ENCODE results near the gene EXOC5.
"Not testable (repeated sequence)": the region's sequence is repeated elsewhere in the genome, so short reads cannot be mapped to it uniquely, and the experiment has no call there.

EXOC5 gene

GRCh38 chr14:57243320-57243719 lies 25.4 kb downstream of the EXOC5 start:
- no peak for DNase-seq (ENCODE audit: extremely low spot score)
- CTCF ChIA-PET = interaction anchor here (0.8 to 3.5 kb wide), 5 partner anchors 8 to 25 kb away, joined by 3 to 10 read pairs (median 4); partner anchors contain the start of genes AP5M1 and EXOC5
- POLR2A ChIA-PET = no interaction called here
- no peak for TF ChIP-seq CTCF (IDR thresholded peaks at IDR 0.05; ENCODE audit: control extremely low read depth, extremely low read depth, low read depth, missing control alignments)

GRCh38 chr14:57240115-57240514 lies 28.6 kb downstream of the EXOC5 start:
- POLR2A ChIA-PET; DNase-seq (ENCODE audit: extremely low spot score): not testable (repeated sequence)
- CTCF ChIA-PET = interaction anchor here (1.6 kb wide), 1 partner anchor 15 kb away, joined by 3 read pairs; no protein-coding TSS in a partner anchor

GRCh38 chr14:57232006-57232405 lies 36.7 kb downstream of the EXOC5 start:
- no peak for DNase-seq (ENCODE audit: extremely low spot score)
- ChIA-PET POLR2A (no interaction called here), CTCF (no interaction called here)
- TF ChIP-seq CTCF (IDR thresholded peaks at IDR 0.05; ENCODE audit: control extremely low read depth, extremely low read depth, low read depth, missing control alignments) = no peak

- CTCF ChIA-PET = interaction anchor here (1.4 kb wide), 1 partner anchor 15 kb away, joined by 4 read pairs; no protein-coding TSS in a partner anchor
- DNase-seq (ENCODE audit: extremely low spot score); POLR2A ChIA-PET: not testable (repeated sequence)
These were observed 40.4 kb downstream of the EXOC5 start for GRCh38 chr14:57228320-57228719.

- ChIA-PET POLR2A (no interaction called here), CTCF (no interaction called here)
- DNase-seq (ENCODE audit: extremely low spot score) = no peak
- TF ChIP-seq CTCF (IDR thresholded peaks at IDR 0.05; ENCODE audit: control extremely low read depth, extremely low read depth, low read depth, missing control alignments) = no peak
These were observed 41.6 kb downstream of the EXOC5 start for GRCh38 chr14:57227083-57227482.

GRCh38 chr14:57221931-57222330 lies 46.8 kb downstream of the EXOC5 start:
- ChIA-PET CTCF (interaction anchor here (1.7 kb wide), 1 partner anchor 13 kb away, joined by 4 read pairs; no protein-coding TSS in a partner anchor), POLR2A (no interaction called here)
- TF ChIP-seq CTCF (IDR thresholded peaks at IDR 0.05; ENCODE audit: control extremely low read depth, extremely low read depth, low read depth, missing control alignments) = no peak
- no peak for DNase-seq (ENCODE audit: extremely low spot score)

GRCh38 chr14:57212919-57213318 lies 55.8 kb downstream of the EXOC5 start:
- ChIA-PET CTCF (no interaction called here), POLR2A (no interaction called here)
- no peak for DNase-seq (ENCODE audit: extremely low spot score)
- no peak for TF ChIP-seq CTCF (IDR thresholded peaks at IDR 0.05; ENCODE audit: control extremely low read depth, extremely low read depth, low read depth, missing control alignments)

GRCh38 chr14:57209561-57209960 lies 59.1 kb downstream of the EXOC5 start:
- POLR2A ChIA-PET = no interaction called here
- TF ChIP-seq CTCF (IDR thresholded peaks at IDR 0.05; ENCODE audit: control extremely low read depth, extremely low read depth, low read depth, missing control alignments) = no peak
- no peak for DNase-seq (ENCODE audit: extremely low spot score)
- CTCF ChIA-PET = no interaction called here

All from GM10248 (cell line).